ENCODE data around the gene MSLN.

DNA sequence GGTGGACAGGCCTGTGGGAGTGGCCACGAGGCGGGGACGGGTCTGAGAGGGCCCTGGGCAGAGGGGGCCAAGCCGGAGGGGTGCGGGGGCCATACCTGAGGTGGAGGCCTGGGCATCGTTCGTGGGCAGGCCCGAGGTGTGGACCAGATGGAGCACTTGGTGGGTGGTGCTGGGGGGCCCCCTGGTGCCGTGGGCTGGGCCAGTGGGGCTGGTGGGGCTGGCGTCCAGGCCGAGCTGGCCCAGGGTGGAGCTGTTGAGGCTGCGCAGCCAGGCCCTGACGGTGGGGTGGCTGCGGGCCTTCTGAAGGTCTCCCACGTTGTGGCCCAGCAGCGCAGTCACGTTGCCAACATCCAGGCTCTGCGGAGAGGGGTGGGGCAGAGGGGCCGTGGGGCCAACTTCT lies 9.4 kb downstream of the MSLN start:
- TF ChIP-seq, protein P1, sequence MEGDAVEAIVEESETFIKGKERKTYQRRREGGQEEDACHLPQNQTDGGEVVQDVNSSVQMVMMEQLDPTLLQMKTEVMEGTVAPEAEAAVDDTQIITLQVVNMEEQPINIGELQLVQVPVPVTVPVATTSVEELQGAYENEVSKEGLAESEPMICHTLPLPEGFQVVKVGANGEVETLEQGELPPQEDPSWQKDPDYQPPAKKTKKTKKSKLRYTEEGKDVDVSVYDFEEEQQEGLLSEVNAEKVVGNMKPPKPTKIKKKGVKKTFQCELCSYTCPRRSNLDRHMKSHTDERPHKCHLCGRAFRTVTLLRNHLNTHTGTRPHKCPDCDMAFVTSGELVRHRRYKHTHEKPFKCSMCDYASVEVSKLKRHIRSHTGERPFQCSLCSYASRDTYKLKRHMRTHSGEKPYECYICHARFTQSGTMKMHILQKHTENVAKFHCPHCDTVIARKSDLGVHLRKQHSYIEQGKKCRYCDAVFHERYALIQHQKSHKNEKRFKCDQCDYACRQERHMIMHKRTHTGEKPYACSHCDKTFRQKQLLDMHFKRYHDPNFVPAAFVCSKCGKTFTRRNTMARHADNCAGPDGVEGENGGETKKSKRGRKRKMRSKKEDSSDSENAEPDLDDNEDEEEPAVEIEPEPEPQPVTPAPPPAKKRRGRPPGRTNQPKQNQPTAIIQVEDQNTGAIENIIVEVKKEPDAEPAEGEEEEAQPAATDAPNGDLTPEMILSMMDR (IDR thresholded peaks at IDR 0.05) = no peak
- TF ChIP-seq POLR2A (IDR thresholded peaks at IDR 0.05) = no peak
